GM13977 (cell line): ENCODE results near the gene BOLL.
"Not testable (repeated sequence)": the region's sequence is repeated elsewhere in the genome, so short reads cannot be mapped to it uniquely, and the experiment has no call there.

ENCODE experiments used
- DNase-seq: peaks from one replicate; pipeline ENCODE4 v3.0.0; 2012; ENCODE audit warnings: low spot score
- CTCF ChIP-seq: IDR thresholded peaks from 2 replicates; pipeline ENCODE4 v1.5.1; 2012; ENCODE audit warnings: mild to moderate bottlenecking, control low read depth; ENCODE audit not compliant: insufficient read depth; ENCODE audit errors: extremely low read depth, missing control alignments
- in situ Hi-C: fragments of 300-500 bp; cut with MboI; formaldehyde crosslinking; loops from one replicate; pipeline ENCODE4 v1.12.0; 2022; ENCODE audit warnings: low sequenced_read_pairs, low pct_unique_long_range_greater_than_20kb, mixed read lengths, inconsistent platforms; ENCODE audit not compliant: unreplicated experiment

BOLL gene

DNA sequence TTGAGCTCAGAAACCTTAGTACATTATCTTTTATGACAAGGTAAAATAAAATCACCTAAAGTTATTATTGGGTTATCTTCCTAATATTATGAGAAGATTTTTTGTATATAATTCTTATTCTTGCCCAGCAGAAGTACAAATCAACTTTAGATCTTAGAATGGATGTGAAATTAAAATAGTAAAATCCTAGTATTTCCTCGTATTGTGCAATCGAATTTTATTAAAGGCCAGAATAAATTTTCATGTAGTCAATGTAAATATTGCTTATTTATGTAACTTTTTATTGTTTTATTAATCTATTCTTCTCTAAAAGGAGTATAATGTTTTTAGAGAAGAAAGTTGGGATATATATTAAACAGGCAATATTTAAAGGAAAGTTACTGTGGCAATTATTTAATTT is 67.3 kb downstream of the BOLL start:
- TF ChIP-seq CTCF, result no peak
- in situ Hi-C loops, result no loop called here
- no peak for DNase-seq

GRCh38 chr2:197713271-197713670 is 71.8 kb downstream of the BOLL start:
- DNase-seq, result no peak
- no peak for TF ChIP-seq CTCF
- in situ Hi-C loops, result no loop called here

DNA sequence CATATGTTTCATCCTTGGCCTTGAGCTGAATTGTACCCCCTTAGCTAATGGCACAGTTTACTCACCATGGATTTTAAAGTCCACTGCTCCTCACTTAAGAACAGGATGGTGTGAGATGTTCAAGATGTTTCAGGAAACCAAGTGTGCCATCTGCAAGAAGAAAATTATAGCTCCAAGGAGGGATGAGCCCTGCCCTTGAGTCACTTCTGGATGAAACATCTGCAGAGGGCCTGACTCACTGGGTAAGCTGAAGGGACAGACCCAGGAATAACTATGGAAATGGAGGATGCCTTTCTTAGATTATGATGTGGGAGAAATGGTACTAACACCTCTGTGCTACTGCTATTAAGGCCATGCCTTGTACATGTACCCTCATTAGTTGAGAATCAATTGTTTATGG is 73.5 kb downstream of the BOLL start:
- DNase-seq, result no peak
- in situ Hi-C loops, result no loop called here
- TF ChIP-seq CTCF, result no peak

DNA sequence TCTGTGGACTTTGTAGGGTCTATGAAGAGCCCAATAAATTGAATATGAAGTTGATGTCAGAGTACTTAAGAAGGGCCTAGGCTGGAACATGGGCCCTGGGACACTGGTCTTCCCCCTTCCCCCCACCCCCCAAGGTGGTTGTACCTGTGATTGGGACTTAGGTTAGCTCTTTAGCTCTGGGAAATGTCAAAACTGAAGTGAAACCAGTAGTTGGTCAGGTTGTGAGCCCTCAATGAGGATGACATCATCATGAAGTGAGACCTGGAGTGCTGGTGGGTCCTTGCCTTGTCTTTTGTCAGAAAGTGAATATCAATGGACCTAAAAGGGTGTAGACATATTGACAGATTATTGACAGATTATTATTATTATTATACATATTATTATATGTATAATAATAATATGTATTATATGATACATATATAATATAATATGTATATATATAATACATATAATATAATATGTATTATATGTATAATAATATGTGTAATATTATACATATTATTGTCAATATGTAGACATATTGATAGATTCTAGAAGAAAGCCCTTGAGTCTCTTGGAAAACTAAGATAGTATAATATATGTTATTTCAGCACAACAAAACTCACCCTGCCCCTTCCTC is 74.6 kb downstream of the BOLL start:
- in situ Hi-C loops, result no loop called here
- TF ChIP-seq CTCF, result no peak
- peak; percentile 71 for DNase-seq

GRCh38 chr2:197709140-197709539 is 76.0 kb downstream of the BOLL start:
- in situ Hi-C loops, DNase-seq: not testable (repeated sequence)

GRCh38 chr2:197708331-197708730 is 76.8 kb downstream of the BOLL start:
- TF ChIP-seq CTCF, result no peak
- in situ Hi-C loops, result no loop called here
- no peak for DNase-seq

DNA sequence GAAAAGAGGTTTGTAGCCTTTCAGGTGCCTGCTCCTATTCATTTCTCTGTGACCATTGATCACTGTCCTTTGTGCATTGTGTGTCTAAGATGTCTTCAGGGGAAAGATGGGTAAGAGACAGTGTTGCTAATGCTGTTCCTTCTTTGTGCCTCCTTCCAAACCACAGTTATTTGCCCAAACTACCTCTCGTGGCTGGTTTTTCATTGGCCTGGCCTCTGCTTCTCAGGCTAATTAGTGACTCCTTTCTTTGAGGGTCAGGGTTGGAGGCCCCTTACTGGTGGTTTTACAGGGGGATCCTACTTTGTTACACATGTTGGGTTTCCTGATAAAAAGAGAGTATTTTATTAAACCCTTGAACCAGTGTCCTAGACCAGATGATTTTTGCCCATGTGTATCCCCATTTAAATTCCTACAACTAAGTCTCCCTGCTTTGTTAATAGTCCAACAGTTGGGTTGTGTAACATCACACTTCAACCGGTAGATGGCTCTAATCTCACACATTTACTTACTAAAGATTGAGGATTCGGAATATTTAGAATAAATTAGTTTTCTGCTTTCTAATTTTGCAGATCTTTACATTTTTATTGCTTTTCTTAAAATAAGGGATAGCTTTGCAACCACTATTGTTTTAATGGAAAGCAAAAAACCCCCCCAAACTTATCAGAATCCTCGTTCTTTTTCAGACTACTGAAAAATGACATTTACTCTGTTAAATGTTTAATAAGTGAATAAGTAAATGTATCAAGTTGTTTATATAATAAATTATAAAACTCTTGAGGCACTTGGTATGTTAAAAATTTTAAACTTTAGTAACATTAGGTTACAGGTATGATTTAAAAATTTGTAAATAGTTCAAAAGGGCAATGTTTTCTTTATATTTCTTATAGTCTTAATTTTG is 77.6 kb downstream of the BOLL start:
- peak; percentile 75 for TF ChIP-seq CTCF
- in situ Hi-C loops, result no loop called here
- DNase-seq, result peak; percentile 25
